HTERT RPE-1 (cell line): ENCODE data around the gene CERS4.
"Not testable (repeated sequence)": the region's sequence is repeated elsewhere in the genome, so short reads cannot be mapped to it uniquely, and the experiment has no call there.

Source experiments
- in situ Hi-C: fragments of 300-500 bp; cut with MboI; formaldehyde crosslinking; loops from 4 replicates; pipeline ENCODE4 v1.14.3; 2020; ENCODE audit warnings: low sequenced_read_pairs

CERS4 gene

DNA sequence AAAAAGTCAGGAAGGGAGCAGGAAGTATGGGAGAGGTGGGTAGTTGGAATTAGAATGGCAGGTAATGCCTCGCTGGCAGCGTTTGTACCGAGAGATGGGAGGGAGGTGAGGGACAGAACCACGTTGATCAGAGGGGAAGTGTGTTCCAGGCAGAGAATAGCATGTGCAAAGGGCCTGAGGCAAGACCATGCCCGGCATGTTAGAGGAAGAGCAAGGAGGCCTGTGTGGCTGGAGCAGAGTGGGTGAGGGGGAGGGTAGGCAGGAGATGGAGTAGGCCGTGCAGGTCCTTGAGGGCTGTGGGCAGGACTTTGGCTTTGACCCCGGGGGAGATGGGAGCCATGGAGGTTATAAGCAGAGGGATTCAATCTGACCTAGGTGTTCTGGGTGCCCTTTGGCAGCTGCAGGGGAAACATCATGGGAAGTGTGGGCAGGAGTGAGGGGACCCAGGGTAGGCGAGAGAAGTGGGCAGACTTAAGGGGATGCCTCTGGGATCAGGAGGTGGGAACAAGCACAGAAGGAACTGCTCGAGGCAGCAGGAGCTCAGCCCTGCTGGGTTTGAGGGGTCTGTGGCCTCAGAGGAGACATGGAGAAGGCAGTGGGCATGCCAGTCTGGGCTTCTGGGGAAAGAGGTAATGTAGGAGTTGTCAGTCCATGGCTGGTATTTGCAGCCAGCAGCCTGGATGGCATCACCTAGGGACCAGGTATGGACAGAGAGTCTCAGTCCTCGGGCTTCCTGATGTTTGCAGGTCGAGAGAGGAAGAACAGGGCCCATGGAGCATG lies 50.2 kb downstream of the CERS4 start:
- in situ Hi-C loops, result no loop called here

DNA sequence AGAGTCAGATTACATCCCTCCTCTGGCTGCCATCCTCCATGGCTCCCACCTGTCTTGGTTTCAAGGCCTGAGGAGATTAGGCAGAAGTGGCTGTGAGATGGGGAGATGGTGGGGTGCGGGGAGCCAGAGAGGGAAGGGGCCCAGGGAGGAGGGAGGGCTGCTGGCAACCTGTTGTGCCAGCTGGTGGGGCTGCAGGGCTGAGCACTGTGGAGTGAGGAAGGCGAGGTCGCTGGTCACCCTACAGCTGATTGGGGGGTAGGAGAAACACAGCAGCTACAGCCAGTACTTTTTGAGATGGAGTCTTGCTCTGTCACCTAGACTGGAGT lies 50.7 kb downstream of the CERS4 start:
- in situ Hi-C loops, result no loop called here

DNA sequence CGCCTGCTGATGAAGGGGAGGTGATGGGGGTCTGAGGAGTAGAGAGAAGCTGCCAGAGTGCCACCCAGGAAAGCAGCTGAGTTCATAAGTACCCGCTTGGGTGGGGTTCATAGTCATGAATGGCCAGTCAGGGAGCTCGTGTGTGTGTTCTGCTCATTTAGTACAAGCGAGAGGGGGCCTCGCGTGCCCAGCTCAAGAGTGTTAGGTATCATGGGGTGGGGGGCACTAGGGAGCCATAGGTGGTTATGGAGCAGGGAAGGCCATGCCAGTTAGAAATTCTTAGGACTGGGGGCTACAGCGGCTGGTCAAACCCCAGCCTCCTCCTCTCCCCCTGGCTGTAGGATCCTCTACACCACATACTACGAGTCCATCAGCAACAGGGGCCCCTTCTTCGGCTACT lies 52.2 kb downstream of the CERS4 start:
- in situ Hi-C loops, result no loop called here

DNA sequence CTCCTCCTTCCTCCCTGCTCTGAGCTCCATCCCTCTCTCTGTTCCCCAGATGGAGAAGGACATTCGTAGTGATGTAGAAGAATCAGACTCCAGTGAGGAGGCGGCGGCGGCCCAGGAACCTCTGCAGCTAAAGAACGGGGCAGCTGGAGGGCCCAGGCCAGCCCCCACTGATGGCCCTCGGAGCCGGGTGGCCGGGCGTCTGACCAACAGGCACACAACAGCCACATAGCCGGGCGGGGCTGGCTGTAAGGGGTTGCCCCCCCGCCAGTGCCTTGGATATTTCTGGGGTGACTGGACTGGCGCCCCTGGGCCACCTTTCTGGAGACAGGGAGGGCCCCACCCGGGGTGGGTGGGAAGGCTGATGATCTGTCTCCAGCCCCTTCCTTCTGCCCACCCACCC lies 52.7 kb downstream of the CERS4 start:
- in situ Hi-C loops, result no loop called here

DNA sequence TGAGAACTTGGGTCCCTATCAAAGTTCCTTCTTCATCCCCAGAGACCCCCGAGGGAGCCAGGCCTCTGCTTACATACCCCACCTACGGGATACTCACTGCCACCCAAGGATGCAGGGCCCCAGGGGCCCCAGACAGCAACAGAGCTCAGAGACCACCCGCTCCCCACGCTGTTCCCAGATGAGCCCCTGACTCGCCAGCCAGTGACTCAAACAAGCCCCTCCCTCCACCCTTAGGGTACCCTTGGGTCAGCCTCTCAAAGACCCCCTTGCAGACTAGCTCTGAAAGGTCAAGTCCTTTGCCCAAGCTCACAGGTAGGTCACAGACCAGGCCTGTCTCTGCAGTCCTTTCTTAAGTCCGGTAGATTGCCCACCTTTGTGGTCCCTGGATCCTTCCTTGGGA lies 53.3 kb downstream of the CERS4 start:
- in situ Hi-C loops, result no loop called here

DNA sequence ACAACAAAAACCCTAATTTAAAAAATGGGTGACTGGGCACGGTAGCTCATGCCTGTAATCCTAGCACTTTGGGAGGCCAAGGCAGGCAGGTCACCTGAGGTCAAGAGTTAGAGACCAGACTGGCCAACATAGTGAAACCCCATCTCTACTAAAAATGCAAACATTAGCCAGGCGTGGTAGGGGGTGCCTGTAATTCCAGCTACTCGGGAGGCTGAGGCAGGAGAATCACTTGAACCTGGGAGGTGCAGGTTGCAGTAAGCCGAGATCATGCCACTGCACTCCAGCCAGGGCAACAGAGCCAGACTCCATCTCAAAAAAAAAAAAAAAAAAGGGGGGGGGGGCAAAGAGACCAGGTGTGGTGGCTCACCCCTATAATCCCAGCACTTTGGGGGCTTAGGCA lies 55.1 kb downstream of the CERS4 start:
- in situ Hi-C loops, result not testable (repeated sequence)

DNA sequence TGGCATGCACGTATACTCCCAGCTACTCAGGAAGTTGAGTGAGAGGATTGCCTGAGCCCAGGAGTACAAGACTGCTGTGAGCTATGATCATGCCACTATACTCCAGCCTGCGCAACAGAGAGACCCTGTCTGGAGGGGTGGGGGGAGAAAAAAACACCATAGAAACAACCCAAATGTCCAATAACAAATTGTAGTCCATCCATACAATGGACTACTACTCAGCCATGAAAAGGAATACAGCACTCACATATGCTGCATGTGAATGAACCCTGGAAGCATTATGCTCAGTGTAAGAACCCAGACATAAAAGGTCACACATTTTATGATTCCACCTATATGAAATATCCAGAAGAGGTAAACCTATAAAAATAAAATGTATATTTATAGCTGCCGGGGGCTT lies 56.7 kb downstream of the CERS4 start:
- in situ Hi-C loops, result no loop called here

DNA sequence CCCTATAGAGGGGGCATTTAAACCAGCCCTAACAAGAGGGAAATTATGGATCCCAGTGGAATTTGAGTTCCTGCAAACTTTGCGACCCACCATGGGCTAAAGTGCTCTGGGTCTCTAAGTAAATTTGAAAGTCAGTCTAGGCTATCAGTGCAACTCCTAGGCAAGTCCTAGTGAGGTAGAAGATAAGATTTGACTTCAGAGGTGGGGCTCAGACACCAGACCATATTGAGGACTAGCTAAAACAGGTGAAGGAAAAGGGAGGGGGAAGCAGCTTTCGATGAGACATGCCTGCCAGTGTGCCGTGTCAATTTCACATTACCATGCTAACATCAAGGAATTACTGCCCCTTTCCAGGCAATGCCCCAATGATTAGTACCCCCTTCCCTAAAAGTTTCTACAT lies 60.6 kb downstream of the CERS4 start:
- in situ Hi-C loops, result no loop called here

DNA sequence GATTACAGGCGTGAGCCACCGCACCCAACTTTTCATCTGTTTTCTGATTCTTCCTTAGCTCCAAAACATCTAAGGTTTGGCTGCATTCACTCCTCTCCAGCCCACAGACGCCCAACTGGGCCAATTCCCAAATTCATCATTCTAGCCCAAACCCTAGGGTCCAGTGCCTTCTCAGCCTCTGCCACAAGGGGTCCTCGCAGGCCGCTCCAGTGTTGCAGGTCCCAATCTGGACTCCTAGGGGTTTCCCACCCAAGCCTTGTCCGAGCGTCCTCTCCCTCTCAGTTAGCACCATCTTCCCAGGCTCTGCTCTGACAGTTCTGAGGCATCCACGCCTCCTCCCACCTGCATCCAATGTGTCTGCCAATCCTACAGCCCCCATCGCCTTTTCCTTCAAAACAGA lies 67.3 kb downstream of the CERS4 start:
- in situ Hi-C loops, result not testable (repeated sequence)

DNA sequence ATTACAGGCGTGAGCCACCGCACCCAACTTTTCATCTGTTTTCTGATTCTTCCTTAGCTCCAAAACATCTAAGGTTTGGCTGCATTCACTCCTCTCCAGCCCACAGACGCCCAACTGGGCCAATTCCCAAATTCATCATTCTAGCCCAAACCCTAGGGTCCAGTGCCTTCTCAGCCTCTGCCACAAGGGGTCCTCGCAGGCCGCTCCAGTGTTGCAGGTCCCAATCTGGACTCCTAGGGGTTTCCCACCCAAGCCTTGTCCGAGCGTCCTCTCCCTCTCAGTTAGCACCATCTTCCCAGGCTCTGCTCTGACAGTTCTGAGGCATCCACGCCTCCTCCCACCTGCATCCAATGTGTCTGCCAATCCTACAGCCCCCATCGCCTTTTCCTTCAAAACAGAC lies 82.2 kb downstream of the CERS4 start:
- in situ Hi-C loops, result not testable (repeated sequence)

DNA sequence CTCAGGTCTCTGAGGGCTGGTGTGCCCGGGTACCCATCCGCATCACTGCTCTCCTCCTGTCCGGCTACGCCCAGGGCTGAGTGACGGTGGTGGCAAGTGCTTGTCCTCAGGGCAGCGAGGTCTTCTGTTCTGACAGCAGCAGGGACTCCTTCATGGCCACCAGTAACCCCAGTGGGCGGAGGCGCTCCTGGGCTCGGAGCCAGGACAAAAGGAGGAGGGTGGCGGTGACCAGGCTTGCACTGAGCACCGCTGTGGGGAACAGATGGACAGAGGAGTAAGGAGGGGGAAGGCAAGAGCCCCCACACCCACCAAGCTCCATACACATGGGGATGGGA lies 93.2 kb downstream of the CERS4 start:
- in situ Hi-C loops, result no loop called here

DNA sequence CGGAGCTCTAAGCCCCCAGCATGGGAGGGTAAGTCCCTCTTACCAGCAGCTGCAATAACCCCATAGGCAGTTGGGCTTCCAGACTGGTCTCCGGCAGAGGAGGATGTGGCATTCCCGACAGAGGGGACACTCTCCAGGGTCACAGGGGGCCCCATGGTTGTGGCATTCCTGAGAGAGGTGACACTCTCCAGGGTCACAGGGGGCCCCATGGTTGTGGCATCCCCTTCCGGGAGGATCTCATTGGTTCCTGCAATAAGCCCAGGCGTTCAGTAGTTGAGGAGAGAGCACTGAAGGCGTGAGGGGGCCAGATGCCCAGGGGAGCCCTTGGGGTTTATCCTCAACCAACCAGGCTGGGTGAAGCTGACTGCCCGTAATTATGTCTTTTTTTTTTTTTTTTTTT lies 93.6 kb downstream of the CERS4 start:
- in situ Hi-C loops, result no loop called here

DNA sequence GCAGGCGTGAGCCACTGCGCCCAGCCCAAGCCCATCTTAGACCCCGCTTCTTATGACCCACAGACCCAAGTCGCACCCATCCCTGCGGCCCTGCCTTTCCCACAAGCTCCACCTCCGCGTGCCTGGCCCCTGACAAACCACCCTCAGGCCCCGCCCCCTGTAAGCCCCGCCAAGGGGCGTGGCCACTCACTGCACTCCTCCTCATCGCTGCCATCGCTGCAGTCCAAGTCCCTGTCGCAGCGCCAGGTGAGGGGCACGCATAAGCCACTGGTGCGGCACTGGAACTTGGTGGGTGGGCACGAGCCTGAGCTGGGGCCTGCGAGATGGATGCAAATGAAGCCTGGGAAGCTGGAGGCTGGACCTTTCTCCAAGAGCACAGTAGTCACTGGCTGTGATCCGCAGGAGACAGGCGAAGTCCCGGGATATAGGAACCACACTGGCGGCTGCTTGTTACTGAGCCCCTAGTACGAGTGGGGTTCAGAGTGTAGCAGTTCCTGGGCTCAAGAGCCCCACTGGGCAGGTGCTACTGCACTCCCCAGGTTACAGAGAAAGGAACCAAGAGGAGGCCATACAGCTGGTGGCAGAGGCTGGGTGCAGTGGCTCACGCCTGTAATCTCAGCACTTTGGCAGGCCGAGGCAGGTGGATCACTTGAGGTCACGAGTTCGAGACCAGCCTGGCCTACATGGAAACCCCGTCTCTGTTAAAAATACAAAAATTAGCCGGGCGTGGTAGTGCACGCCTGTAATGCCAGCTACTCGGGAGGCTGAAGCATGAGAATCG lies 95.9 kb downstream of the CERS4 start:
- in situ Hi-C loops, result no loop called here

DNA sequence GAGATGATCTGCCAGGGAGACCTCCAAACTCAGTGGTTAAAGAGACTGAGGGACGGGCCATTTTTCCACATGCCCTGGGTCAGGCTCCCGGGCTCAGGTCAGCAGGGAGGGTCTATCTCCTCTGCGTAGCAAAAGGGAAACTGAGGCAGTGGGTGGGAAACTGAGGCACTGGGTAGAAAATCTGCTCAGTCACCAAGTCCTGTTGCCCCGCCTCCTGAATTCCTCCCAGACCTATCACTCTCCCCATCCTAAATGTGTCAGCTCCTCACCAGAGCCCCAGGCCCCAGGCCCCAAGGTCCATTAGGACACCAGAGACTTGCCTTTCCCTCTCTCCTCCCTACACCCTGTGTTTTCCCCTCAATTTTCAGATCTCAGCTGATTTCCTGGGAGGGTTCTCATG lies 96.6 kb downstream of the CERS4 start:
- in situ Hi-C loops, result no loop called here

DNA sequence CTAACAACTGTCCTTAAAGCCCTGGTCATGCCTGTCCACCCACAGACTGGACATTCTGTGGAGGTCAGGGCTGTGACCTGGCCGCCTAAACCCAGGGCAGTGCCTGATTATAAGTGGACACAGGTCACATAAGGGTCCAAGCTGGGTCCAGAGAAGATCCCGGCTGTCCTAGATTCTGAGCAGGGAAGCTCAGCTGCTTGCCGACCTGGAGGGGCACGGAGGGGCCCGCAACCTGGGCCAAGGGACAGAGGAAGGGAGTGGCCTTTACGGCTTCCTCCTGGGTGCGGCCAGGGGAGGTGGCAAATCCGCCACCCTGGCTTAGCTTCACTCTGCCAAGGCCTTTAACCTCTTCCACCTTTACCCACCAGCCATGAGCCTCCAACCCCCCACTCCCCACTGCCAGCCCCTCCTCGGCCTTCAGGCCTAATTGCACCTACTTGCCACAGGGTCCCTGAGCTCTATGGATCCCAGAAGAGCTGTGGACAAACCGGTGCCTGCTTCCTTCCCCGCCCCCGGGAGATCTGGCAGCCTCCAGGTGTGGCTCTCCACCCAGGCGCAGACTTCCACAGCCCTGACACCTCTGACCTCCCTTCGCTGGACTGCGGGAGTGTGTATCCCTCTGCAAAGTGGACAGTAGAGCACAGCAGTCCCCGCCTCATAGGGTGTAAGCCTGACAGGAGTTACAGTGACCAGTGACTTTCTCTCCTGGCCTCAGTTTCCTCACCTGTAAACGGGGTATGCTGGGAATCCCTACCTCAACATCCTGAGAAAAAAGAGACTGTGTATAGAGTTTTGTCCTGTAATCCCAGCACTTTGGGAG lies 97.3 kb downstream of the CERS4 start:
- in situ Hi-C loops, result no loop called here

DNA sequence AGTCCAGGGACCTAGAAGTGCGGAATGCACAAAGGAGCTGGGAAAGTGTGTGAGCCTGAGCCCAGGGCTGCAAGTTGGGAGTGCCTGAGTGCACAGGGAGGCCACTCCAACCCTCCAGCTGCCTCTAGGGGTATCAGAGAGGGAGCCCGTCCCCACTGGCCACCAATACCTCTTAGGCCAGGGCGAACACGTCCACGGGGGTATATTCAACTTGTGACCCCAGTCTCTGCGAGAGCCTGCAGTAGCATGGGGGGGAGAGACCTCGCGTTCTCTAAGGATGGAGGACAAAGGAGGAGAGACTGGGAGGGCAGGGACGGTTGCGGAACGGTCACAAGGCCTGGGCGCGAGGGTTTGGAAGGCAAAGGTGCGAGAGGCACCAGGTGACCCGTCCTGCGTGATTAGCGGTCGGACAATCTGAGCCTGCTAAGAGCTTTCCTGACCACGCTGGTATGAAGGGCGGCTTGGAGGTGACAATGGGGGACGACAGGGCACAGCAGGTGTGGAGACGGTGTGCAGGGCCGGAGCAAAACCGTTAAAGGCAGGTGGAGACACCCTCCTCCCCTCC lies 98.3 kb downstream of the CERS4 start:
- in situ Hi-C loops, result no loop called here

DNA sequence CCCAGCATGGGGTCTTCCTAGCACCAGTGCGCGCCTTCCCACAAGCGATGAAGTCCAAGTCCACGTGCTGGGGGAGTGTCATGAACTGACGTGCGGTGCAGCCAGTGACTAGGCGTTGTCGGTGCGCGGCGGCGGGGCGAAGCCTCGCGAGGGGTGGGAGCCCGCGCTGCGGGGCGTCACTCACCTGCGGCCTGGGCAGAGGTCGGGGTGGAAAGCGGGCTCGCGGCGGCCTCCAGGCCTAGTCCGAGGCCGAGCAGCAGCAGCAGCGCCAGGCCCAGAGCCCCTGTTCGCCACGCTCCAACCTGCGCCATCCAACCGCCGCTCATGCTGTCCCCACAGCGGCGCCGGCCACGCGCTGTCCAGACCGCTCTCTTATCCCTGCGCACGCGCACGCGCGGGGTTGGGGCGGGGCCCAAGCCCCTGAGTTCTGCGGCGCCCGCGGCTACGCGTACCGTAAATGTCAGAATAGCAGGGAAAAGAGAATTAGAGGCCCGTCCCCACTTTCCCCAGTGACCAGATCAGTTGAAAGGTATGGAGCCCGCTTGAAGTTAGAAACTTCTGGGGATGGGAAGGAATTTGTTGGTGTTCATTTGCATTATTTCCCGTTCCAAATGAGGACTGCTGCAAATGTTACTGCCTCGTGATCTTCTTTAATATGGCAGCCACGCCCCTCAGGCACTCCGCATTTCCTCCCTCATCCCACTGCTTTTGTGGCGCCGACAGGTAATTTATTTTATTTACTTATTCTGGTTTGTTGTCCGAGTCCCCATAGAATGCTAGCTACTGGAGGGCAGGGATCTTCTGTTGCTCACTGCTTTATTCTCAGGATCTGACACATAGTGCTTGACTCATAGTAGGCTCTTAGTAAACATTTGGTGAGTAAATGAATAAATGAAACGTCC lies 99.0 kb downstream of the CERS4 start, which contains the start of gene CD320:
TSS of gene CD320 (minus strand) at position 394 of the 902 bp plus-strand sequence. CDS start at position 326, 68 bp downstream.
- in situ Hi-C loops, result no loop called here

DNA sequence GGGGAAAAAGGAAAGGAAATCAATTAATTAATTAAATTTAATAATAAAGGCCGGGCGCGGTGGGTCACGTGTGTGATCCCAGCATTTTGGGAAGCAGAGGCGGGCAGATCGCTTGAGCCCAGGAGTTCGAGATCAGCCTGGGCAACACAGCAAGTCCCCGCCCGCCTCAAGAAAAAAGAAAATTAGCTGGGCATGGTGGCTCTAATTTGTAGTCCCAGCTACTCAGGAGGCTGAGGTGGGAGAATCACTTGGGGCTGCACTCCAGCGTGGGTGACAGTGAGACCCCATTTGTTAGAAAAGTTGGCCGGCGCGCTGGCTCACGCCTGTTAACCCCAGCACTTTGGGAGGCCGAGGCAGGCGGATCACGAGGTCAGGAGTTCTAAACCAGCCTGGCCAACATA lies 99.7 kb downstream of the CERS4 start:
- in situ Hi-C loops, result no loop called here

DNA sequence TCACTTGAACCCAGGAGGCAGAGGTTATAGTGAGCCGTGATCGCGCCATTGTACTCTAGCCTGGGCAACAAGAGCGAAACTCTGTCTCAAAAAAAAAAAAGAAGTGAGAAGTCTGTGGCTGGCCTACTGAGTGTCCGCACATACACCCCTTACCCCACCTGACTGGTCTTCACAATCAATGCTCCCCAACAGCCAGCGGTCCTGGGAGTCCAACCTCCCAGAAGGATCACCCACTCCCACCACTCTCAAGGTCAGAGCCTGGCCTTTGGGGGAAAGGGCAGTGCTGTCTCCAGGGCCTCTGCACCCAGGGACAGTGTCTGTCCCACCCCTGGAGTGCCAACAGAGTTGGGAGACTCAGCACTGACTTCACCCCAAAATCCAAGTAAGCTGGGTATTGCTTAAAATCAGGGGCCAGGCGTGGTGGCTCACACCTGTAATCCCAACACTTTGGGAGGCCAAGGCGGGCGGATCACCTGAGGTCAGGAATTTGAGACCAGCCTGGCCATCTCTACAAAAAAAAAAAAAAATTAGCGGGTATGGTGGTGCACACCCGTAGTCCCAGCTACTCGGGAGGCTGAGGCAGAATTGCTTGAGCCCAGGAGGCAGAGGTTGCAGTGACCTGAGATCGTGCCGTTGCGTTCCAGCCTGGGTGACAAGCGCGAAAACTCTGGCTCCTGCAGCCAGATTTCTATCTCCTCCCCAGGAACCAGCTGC lies 101.3 kb downstream of the CERS4 start:
- in situ Hi-C loops, result no loop called here
